ENCODE measurements around the gene EIF4G3. TPM values are rescaled to one million over a fixed set of nuclear protein-coding genes. Genes with fewer than 3 reads are reported as not detected.

Gene EIF4G3
- total RNA-seq, 4 donors from 2014 or later, result 48.6 to 73.6 (median 57.9) TPM

DNA sequence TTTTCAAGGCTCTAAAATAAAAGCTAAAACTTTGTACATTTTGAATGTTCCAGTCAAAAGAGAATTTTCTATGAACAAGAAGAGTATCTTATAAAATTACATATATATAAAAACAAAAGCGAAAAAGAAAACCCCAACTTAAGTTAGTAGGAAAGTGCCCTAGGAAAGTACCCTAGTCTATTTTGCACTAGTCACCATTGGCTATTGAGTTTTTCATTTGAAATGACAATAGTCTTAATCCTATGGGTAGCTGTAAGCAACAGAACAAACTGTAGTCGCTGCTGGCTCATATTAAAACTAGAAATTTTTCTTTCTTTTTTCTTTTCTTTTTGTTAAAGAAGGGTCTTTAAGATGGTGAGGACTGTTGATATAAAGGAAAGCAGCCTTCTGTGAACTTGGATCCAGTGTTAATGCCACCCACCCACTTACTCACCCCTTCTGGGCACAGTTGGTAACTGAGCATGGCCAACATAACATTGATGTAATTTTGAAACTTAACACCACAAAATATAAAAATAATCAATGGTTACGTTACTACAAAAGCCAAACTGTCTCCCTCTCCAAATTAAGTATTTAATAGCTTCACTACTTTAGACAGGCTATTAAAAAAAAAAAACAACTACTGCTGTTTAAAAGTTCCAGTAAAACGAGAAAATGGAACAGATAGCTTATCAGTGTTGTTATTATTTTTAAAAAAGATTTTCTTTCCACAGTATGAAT is 177.0 kb downstream of the EIF4G3 start:
- peaks cover 0 to 12% (median 0%) of the 10 kb centered on the region in 3 donors for H3K4me1 ChIP-seq
- 89% methylated on average over 3 to 4 of the region's 4 CpGs for WGBS, 2 donors (ENCODE audit: low coverage in 1 of 2)
- no peak overlapping the region for H3K27ac ChIP-seq
- H3K4me3 ChIP-seq, result no peak overlapping the region
- no peaks in the 10 kb centered on the region for H3K9me3 ChIP-seq
- no peaks in the 10 kb centered on the region for H3K27me3 ChIP-seq
- TF ChIP-seq POLR2AphosphoS5 (IDR thresholded peaks at IDR 0.05) (no peak), EP300 (IDR thresholded peaks at IDR 0.05) (no peak), POLR2A (IDR thresholded peaks at IDR 0.05) (no peak)
- TF ChIP-seq, protein P1, sequence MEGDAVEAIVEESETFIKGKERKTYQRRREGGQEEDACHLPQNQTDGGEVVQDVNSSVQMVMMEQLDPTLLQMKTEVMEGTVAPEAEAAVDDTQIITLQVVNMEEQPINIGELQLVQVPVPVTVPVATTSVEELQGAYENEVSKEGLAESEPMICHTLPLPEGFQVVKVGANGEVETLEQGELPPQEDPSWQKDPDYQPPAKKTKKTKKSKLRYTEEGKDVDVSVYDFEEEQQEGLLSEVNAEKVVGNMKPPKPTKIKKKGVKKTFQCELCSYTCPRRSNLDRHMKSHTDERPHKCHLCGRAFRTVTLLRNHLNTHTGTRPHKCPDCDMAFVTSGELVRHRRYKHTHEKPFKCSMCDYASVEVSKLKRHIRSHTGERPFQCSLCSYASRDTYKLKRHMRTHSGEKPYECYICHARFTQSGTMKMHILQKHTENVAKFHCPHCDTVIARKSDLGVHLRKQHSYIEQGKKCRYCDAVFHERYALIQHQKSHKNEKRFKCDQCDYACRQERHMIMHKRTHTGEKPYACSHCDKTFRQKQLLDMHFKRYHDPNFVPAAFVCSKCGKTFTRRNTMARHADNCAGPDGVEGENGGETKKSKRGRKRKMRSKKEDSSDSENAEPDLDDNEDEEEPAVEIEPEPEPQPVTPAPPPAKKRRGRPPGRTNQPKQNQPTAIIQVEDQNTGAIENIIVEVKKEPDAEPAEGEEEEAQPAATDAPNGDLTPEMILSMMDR (IDR thresholded peaks at IDR 0.05), result no peak
- ATAC-seq, result no peak
- no peaks in the 10 kb centered on the region for H3K36me3 ChIP-seq

DNA sequence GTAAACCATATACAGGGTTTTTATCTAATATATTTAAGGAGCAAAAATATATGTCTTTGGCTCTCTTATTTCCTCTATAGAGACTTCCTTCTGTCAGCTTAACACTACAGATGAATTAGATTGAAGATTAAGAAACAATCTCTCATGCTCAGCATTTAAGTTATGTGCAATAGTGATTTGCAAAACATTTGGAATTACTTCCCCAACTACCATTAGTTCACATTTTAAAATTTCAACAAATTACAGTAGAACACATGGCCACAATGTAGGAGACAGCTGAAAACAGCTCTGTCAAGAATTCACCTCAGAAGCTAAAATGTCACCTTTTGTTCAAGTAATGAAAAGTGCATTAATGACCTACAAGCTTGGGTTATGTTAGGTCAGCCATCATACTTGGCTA is 177.9 kb downstream of the EIF4G3 start:
- TF ChIP-seq POLR2AphosphoS5 (IDR thresholded peaks at IDR 0.05) (no peak), POLR2A (IDR thresholded peaks at IDR 0.05) (no peak), EP300 (IDR thresholded peaks at IDR 0.05) (no peak)
- TF ChIP-seq, protein P1 (IDR thresholded peaks at IDR 0.05), result no peak
- H3K27me3 ChIP-seq, result no peaks in the 10 kb centered on the region
- no peaks in the 10 kb centered on the region for H3K9me3 ChIP-seq
- no peaks in the 10 kb centered on the region for H3K36me3 ChIP-seq
- ATAC-seq, result no peak
- H3K4me1 ChIP-seq, result peaks cover 0 to 12% (median 0%) of the 10 kb centered on the region in 3 donors
- no peak overlapping the region for H3K27ac ChIP-seq
- no peak overlapping the region for H3K4me3 ChIP-seq

GRCh38 chr1:20997602-20998224 is 179.0 kb downstream of the EIF4G3 start:
- Histone ChIP-seq H3K4me3 (no peak overlapping the region), H3K4me1 (peaks cover 0 to 13% (median 3%) of the 10 kb centered on the region in 3 donors), H3K9me3 (no peaks in the 10 kb centered on the region), H3K36me3 (no peaks in the 10 kb centered on the region), H3K27ac (no peak overlapping the region), H3K27me3 (no peaks in the 10 kb centered on the region)
- TF ChIP-seq POLR2A (IDR thresholded peaks at IDR 0.05) (no peak), POLR2AphosphoS5 (IDR thresholded peaks at IDR 0.05) (no peak), EP300 (IDR thresholded peaks at IDR 0.05) (no peak)
- TF ChIP-seq, protein P1 (IDR thresholded peaks at IDR 0.05), result no peak
- no peak for ATAC-seq
- WGBS, 2 donors (ENCODE audit: low coverage in 1 of 2), result 79 to 90% methylated on average over 3 of the region's 3 CpGs

GRCh38 chr1:20996554-20996953 is 180.1 kb downstream of the EIF4G3 start:
- Histone ChIP-seq H3K27me3 (no peaks in the 10 kb centered on the region), H3K4me1 (peaks cover 0 to 20% (median 4%) of the 10 kb centered on the region in 3 donors), H3K27ac (no peak overlapping the region), H3K36me3 (no peaks in the 10 kb centered on the region), H3K9me3 (no peaks in the 10 kb centered on the region), H3K4me3 (no peak overlapping the region)
- ATAC-seq, result no peak
- no peak for TF ChIP-seq EP300 (IDR thresholded peaks at IDR 0.05)
- TF ChIP-seq POLR2A (IDR thresholded peaks at IDR 0.05), result no peak
- no peak for TF ChIP-seq POLR2AphosphoS5 (IDR thresholded peaks at IDR 0.05)
- TF ChIP-seq, protein P1 (IDR thresholded peaks at IDR 0.05), result no peak

Data from gastroesophageal sphincter (tissue), 4 donors.